NCI-H526 treated with DMSO at 0.1 percent for 48 hours (cell line): Measurements from ENCODE around the gene FAM20B.

Experiments
- DNase-seq: peaks from one replicate; lab custom pipeline; 2025; lab: John Stamatoyannopoulos, UW

FAM20B gene

GRCh38 chr1:179052776-179053175 is 27.1 kb downstream of the FAM20B start:
- DNase-seq = no peak

DNA sequence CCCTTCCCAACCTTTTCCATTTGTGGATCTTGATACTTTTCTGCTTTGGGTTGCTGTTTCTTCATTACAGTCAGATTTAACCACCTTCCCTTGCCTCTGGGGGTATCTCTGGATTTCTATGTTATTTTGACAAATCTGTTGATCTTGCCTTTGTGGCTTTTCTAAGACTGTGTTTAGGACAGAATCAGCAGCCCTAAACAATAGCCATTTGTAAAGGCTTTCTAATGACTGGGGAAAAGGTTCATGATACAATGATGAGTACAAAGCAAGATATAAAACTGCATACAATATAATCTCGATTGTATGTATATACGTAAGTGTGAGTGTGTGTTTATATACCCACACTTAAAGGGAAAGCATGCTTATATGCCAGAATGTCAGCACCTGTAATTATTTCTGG is 27.8 kb downstream of the FAM20B start:
- no peak for DNase-seq

DNA sequence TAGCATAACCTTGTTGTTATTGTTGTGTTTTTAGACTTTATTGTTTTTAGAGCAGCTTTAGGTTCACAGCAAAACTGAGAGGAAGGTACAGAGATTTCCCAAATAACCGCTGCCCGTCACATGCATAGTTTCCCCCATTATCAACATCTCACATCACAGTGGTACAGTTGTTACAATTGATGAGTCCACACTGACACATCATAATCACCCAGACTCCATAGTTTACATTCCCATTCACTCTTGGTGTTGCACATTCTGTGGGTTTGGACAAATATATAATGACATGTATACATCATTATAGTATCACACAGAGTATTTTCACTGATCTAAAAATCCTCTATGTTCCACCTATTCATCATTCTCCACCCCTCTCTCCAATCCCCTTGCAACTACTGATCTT is 30.2 kb downstream of the FAM20B start:
- no peak for DNase-seq

- peak; percentile 95 for DNase-seq
These were observed 33.1 kb downstream of the FAM20B start for GRCh38 chr1:179058487-179059483.

- DNase-seq = no peak
These were observed 35.9 kb downstream of the FAM20B start for GRCh38 chr1:179061360-179062282.

GRCh38 chr1:179066471-179066870 is 40.8 kb downstream of the FAM20B start:
- DNase-seq = peak; percentile 61

DNA sequence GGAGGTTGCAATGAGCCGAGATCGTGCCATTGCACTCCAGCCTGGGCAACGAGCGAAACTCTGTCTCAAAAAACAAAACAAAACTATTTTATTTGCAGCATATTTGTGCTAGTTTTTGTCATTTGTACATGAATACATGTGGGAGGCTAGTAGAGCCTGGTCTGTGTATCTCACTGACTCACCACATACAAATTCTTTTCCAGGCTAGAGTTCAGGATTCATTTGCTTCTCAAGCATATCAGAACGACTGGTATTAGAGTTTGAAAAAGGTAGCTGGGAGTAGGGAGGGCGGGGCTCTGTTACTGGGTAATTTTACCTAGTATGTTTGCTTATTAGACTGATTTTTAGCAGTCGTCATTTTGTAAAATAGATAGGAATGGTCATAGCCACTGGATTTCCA is 51.7 kb downstream of the FAM20B start:
- DNase-seq = no peak

- peak; percentile 97 for DNase-seq
These were observed 53.5 kb downstream of the FAM20B start for GRCh38 chr1:179079113-179079761.

GRCh38 chr1:179080866-179081686 is 55.4 kb downstream of the FAM20B start:
- peak; percentile 33 for DNase-seq

DNA sequence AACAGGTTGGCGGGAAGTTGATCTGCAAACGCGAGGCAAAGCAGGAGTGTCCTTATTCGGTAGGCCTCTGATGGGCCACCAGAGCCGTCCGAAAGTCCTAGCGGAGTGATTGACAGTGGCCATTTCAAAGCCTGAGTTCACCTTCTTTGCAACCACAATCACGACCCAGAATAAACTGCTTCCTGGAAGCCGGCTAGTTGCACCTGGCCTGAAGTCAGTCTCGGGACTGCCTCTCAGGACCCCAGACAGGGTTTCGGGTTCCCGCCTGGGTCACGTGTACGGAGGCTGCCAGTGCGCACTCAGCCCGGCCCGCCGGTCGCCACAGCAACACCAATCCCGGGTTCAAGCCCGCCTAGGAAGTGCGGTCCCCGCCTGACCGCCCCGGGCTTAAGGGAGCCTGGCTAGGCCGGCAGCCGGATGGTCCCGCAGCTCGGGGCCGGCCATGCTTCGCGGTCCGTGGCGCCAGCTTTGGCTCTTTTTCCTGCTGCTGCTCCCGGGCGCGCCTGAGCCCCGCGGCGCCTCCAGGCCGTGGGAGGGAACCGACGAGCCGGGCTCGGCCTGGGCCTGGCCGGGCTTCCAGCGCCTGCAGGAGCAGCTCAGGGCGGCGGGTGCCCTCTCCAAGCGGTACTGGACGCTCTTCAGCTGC is 56.1 kb downstream of the FAM20B start, which contains the start of gene TOR3A:
Gene TOR3A (plus strand): TSS at position 384 of the 646 bp plus-strand sequence. CDS start 59 bp downstream, at position 443.
- DNase-seq = peak; percentile 99

DNA sequence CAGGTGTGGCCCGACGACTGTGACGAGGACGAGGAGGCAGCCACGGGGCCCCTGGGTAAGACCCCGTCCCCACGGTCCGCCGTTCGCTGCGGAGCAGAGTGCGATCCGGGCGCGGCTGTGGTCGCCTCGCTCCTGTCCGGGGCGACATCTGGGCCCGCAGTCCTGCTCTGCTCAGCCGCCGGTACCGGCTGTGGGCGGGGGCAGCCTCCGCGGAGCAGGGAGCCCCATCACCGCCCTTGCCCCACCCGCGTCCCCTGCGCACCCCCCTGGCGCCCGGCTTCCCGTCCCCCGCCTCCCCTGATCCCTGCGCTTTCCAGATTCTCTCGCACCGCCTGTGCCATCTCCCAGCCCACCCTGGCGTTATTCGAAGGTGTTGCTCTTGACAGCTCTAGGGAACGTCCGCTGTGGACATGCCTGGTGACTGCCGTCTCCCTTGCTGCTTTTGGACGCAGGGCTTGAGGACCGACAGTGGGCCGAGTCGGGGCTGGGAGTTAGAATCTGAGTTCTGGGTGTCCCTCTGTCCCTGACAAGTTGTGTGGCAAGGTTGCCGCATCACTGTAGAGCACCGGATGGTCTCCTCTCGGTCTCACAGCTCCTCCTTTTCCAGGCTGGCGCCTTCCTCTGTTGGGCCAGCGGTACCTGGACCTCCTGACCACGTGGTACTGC is 56.8 kb downstream of the FAM20B start:
- DNase-seq = peak; percentile 90

- no peak for DNase-seq
These were observed 57.3 kb downstream of the FAM20B start for GRCh38 chr1:179082999-179083335.

- peak; percentile 99 for DNase-seq
These were observed 57.8 kb downstream of the FAM20B start for GRCh38 chr1:179083533-179083932.

DNA sequence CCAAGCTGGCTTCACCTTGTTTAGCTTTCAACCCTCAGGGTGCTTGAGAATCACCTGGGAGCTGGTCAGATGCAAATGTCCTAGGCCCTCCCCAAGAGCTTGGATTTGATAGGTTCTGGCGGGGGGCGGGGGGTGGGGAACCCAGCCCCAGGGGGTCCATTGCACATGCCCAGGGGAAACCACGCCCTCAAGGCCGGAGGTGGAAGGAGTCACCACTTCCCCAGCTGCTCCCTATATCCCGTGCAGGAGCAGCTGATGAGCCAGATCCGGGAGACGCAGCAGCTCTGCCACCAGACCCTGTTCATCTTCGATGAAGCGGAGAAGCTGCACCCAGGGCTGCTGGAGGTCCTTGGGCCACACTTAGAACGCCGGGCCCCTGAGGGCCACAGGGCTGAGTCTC is 62.0 kb downstream of the FAM20B start:
- peak; percentile 97 for DNase-seq

GRCh38 chr1:179089827-179090482 is 64.3 kb downstream of the FAM20B start:
- no peak for DNase-seq

DNA sequence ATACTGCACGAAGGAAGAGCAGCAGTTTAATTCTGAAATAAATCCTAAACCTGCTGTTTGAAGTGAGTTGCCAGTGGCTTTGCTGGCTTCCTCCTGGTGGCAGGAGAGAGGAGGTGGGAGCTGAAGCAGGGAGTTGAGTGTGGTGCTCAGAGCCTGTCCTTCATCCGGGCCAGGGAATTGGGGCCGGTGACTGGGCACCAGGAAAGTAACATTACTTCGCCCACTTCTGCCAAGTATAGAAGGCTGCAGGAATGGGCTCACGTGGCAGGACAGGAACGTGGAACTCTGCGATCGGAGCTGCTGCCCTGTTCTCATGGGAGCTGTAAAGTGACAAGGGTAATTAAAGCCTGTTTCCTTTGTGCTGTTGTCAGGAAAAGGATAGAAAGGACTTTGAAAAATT is 64.8 kb downstream of the FAM20B start:
- no peak for DNase-seq

GRCh38 chr1:179090923-179091322 is 65.2 kb downstream of the FAM20B start:
- DNase-seq = no peak

GRCh38 chr1:179091691-179092165 is 66.0 kb downstream of the FAM20B start:
- DNase-seq = no peak

GRCh38 chr1:179092896-179093461 is 67.3 kb downstream of the FAM20B start:
- no peak for DNase-seq
